ENCODE measurements around the gene CASTOR1.

The CASTOR1 gene

DNA sequence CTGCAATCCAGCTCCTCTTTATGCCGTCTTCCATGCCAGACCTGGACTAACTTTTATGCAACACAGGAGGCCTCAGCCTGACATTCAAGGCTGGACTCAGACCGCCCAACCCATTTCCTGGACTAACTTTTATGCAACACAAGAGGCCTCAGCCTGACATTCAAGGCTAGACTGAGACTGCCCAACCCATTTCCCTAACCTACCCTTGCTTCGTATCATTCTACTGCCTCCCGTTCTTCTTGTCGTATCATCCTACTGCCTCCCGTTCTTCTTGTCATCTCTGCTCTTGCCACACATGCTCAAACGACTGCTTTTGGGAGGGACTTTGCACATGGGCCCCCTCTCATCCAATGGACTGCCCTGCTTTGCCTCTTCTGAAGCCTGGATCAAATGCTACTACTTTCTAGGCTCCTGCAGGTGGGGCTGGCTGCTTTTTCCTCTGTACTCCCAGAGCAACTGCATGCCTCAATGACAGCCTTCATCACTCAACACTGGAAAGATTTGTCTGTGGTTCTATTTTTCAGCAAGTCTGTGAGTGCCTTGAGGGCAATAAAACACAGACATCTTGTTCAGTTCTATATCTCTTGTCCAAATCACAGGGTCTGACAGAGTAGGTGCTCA, 29.6 kb upstream of the CASTOR1 start:
- DNase-seq: no peak

- DNase-seq: no peak
Observed at GRCh38 chr22:30317778-30318177, 28.5 kb upstream of the CASTOR1 start.

DNA sequence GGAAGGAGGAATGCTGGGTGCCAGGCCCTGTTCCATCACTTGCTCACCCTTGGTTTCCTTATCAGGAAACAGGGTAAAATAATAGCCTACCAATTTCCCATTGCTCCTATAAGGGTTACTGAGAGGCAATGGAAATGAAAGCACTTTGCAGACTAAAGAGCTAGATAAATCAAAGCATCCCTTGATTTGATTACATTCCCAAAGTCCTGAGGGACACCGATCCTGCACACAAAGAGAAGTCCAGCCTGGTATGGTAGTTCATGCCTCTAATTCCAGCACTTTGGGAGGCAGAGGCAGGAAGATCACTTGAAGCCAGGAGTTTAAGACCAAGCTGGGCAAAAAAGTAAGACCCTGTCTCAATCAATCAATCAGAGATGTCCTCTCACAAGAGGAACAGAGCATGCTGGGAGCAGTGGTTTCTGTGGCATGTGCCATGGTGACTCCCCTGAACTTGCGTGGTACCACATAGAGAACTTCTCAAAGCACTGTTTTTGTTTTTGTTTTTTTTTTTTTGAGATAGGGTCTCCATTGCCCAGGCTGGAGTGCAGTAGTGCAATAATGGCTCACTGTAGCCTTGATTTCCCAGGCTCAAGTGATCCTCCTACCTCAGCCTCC, 26.8 kb upstream of the CASTOR1 start:
- DNase-seq: no peak

- DNase-seq: no peak
Observed at GRCh38 chr22:30314915-30315314, 25.6 kb upstream of the CASTOR1 start.

- no peak for DNase-seq
Observed at GRCh38 chr22:30313527-30314363, 24.4 kb upstream of the CASTOR1 start.

- no peak for DNase-seq
Observed at GRCh38 chr22:30312053-30312452, 22.7 kb upstream of the CASTOR1 start.

GRCh38 chr22:30310881-30311771, 21.8 kb upstream of the CASTOR1 start:
- DNase-seq: no peak

DNA sequence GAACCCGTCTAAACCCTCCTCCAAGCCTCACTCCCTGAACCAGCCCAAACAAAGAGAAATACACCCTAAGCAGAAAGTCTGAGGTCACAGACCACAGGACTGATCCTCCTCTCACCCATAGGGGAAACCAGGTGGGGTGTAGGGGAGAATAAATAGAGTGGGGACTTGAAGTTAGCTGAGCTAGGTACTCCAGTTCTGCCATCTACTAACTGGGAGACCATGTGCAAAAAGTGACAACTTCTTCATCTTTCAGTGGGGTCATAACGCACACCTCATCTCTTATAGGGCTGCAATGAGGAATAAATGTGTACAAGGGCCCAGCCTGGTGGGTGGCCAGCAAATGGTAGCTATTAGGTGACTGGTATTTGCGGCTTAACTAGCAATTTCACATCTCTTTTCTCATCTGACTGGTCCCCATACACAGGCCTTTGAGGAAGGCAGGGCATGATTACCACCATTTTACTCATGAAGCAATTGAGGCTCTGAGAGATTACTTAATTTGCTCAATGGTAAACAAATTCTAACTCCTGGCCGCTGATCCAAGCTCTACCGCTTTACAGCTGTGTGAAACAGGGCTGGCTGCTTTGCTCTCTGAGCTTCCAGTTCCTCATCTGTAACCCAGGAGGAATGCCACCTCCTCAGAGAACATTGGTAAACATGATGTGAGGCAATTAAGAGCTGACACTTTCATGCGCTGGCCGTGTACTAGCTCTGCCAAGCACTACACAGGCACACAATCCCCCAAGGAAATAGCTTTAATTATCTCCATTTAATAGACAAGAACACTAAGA, 20.8 kb upstream of the CASTOR1 start:
- no peak for DNase-seq

DNA sequence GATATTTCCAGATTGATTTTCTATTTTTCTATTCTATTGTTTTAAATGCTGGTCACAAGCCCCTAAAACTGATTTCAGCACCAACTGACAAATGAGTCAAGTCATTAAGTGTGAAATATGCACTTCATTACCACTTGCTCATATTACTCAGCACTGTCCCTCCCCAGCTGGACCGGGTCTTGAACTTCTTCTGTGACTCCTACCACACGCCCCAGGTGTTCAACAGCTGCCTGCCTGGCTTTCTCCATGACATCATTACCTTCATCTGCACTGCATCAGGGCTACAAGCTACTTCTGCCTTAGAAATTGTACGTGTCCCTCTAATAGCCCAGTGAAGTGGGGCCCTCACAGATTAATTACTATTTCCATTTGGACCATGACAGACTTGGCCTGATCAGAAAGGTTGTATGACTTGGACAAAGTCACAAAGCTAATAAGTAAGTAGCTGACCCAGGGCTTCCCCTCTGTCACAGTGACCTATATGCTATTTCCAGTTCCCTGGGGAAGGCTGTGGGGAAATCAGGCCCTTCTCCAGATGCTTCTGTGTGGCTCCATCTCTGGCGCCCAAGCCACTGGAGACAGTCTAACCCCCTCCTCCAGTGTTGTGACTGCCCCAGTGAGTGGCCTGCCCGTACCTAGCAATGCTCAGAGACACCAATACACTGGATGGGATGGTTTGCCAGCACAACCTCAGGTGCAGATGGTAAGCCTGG, 19.4 kb upstream of the CASTOR1 start:
- DNase-seq: no peak

DNA sequence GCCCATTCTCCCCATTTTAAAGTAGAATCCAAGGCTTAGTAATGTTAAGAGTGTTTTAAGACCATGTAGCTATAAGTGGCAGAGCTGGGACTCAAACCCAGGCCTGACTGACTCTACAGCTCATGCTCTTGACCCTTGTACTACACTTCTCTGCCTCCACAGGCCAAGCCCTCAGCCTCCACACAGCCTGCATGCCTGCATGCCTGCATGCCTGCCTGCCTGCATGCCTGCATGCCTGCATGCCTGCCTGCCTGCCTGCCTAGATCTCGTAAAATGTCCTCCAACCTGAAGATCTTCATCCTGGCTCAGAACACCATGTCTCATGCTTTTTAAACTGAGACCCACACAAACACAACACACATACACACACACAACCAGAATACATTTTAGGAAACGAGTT, 18.8 kb upstream of the CASTOR1 start:
- DNase-seq: no peak

GRCh38 chr22:30307041-30307574, 17.8 kb upstream of the CASTOR1 start:
- no peak for DNase-seq

- DNase-seq: no peak
Observed at GRCh38 chr22:30306627-30307011, 17.3 kb upstream of the CASTOR1 start.

GRCh38 chr22:30305906-30306626, 16.8 kb upstream of the CASTOR1 start:
- DNase-seq: no peak

DNA sequence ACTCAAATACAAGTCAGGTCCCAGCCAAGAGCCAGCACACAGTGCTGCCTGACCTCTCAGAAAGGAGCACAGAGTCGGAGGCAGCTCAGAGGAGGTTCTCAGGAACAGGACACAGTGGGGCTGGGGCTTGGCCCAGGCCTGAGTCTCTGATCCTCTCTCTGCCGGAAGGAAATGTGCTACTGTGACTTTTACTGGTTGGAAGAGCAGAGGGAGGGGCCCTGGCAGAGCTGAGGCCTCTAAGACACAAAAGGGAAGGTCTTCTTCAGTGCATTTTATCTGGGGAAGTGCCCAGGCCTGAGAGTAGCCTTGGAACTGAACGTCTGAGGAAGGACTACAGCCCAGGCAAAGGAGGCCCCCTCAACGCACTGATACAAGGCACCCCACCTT, 16.2 kb upstream of the CASTOR1 start:
- DNase-seq: no peak

DNA sequence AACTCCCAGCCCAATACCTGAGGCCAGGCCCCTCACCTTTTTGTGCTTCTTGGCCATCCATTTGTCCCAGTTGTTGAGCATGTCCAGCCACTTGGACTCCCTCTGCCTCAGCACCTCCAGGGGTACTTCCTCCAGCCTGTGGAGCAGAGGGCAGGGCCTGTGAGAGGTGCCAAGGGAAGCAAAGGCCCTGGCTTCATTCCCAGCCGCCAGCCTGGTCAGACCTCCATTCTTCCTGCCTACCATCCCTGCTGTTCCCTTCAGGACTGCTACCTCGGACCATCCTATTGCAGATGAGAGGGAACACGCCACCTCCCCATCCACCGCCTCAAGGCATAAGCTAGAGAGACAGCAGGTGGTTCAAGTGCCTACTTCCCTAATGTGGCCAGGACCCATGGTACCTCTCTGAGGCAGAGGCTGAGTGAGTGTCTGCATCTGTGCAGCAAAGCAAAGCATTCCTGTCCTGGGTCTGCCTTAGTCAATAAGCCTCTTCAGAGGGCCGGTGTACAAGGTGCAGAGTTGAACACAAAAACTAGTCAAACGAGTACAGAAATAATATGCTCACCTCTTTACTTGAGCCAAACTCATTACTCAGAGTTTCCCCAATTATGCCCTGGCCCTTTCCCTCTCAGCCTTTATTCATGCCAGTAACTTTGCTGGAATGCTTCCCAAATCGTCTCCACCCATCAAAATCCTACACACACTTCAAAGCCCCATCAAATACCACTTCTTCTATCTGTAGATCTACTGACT, 15.4 kb upstream of the CASTOR1 start:
- no peak for DNase-seq

GRCh38 chr22:30302810-30303138, 13.5 kb upstream of the CASTOR1 start:
- no peak for DNase-seq

- DNase-seq: no peak
Observed at GRCh38 chr22:30301995-30302809, 12.9 kb upstream of the CASTOR1 start.

- DNase-seq: no peak
Observed at GRCh38 chr22:30299322-30299721, 10.0 kb upstream of the CASTOR1 start.
